Stimulated activated CD4-positive, alpha-beta T cell treated with anti-CD3 and anti-CD28 coated beads, Interleukin-12 subunit alpha, Interleukin-12 subunit beta, amount 100 ng/mL, for 24 hours (primary cell): ENCODE results near the gene MBP.

Experiments used
- DNase-seq, 2 experiments: peaks; one replicate each; pipeline ENCODE4 v3.0.0-alpha.2; 2020; ENCODE audit warnings: low read depth in 2 of 2

MBP gene

DNA sequence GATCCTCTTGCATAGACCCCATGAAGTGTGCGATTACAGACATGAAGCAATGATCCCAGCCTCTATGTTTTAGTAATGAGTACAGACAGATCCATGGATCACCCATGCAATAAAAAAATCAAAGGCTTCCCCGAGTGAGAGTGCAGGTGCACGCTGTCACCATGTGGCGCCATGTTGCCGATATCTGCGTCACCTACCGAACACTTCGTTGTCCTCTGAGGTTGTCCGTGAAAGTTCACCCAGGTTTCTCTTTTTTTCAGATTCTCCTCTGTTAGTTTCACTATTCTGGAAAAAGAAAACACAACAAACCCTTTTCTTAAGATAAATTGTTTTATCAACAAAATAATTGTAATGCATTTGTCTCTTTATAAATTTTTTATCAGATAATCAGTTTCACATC is 66.5 kb downstream of the MBP start:
- DNase-seq = no peak

DNA sequence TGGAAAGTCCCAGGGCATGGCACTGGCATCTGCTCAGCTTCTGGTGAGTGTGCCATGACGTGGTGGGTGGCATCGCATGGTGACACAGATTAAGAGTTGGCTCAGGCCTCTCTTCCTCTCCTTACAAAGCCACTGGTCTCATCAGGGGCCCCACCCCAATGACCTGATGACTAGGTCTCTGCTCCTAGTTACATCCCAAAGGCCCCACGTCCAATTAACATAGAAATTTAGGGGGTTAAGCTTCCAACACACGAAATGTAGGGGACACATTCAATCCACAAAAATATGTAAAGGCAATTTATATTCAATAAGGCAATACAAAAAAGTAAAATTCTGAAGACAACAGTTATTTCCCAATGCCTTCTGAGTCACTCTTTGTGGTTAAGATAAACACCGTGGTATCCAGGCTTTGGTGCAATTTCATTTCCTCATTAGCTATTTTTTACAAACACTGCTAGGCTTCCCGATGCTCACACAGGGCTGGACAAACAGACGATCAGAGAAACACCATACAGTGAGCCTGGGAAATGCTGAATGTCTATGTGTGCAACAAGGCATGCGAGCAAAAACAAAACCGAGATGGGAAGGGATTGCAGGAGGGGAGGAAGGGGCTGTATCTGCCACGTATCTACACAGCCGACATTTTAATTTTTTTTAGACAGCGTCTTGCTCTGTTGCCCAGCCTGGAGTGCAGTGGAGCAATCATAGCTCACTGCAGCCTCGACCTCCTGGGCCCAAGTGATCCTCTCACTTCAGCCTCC is 67.2 kb downstream of the MBP start:
- no peak for DNase-seq

DNA sequence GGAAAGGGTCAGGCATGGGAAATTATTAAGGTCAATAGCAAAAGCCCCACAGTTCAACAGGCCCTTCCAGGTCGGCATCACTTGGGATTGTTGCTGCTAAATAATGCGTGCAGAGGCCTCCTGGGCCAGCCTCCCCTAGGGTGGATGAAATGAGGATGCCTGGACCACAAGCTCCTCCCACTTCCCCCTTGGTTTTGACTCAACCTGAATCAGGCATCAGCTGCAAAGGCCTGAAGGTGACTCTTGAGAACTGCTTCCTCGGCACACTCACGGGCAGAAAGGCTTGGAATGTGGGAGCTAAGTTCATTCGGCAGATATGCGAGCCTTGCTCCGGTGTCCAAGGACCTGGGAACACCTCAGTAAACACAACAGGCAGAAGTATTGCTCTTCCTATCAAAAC is 69.3 kb downstream of the MBP start:
- DNase-seq = peak; percentile 46 to 79

DNA sequence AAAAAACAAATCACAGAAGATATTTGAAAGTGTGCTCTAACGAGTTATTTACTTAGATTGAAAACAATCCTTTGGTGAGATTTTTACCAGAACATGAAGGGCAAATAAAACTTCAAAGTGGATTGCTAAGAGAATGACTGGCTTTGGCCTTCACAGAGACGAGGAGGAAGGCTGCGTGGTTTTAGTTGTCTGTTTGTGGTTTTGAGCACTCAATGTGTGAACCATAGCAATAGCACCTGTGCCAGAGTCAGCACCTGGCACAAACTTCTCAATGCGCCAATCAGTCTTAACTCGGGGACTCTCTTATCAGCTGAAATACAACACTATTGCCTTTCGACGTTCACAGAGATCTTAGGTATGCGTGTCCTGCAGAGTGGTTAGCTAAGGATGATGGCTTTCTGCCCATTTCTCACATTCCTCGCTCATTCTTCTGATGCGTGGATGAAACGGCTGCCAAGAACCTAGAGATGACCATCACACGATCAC is 70.0 kb downstream of the MBP start:
- DNase-seq = peak in 1 of 2 experiments; percentile 43

DNA sequence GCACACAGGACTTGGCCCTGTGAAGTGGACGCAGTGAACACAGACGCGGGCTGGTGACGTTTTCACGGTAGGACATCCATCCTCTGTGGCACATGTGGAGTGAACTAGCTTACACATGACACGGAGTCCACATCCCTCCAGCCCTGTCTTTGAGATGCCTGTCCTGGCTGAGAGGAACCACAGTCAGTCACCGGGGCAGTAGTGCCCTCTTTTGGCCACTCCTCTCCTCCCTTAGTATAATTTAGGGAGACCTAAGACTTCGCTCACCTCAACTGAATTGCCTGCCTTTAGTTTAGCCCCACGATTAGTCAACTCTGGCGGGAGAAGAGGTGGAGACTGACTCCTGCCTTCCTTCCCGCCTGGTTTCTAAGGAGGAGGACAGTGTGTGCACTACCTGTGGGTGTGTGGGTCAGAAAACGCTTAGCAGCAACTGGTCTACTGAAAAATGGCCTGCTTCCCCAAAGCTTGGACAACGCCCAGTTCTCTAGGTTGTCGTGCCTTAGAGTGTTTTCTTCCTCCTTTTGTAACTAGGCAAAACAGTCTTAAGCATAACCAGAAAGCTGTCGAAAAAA is 70.6 kb downstream of the MBP start:
- no peak for DNase-seq

DNA sequence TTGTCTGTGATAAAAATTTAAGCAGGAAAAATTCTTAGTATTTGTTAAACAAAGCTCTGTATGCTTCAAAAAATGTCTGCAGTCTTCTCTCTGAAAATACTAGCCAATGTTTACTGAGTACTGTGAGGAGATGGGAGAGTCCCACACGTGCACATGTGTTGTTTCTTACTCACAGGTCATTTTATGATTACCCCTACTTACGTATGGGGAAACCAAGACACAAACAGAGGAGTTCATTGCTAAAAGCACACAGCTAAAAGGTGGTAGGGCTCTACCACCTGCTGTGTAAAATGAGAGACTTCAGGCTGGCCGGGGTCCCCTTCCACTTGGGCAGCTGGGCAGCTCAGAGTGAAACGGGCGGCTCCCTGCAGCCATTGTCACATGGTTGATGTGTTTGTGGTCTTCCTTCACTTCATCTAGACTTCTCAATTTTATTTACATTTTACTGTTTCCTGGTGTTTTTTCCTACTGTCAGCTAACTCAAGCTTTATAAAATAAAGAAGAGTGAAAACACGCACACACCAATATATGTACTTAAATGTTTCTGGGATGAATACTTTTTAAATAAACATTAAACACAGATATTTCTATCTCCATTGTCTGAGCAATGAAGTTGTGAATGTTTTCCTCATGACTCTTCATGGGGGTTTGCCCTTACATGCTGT is 71.2 kb downstream of the MBP start:
- no peak for DNase-seq

DNA sequence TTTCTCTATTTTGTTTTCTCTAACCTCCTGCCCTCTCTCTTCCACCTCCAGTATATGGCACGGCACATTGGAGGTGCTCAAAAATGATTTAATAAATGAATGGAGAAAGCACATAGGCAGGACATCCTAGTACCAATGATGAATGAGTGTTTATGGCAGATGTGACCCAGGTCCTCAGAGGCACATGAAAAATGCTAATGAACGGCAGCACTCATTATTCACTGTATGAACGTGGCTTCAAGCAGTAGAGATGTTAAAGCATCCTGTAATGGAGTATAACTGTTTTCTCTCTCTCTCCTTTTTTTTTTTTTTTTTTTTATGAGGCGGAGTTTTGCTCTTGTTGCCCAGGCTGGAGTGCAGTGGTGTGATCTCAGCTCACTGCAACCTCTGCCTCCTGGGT is 72.4 kb downstream of the MBP start:
- DNase-seq = no peak

DNA sequence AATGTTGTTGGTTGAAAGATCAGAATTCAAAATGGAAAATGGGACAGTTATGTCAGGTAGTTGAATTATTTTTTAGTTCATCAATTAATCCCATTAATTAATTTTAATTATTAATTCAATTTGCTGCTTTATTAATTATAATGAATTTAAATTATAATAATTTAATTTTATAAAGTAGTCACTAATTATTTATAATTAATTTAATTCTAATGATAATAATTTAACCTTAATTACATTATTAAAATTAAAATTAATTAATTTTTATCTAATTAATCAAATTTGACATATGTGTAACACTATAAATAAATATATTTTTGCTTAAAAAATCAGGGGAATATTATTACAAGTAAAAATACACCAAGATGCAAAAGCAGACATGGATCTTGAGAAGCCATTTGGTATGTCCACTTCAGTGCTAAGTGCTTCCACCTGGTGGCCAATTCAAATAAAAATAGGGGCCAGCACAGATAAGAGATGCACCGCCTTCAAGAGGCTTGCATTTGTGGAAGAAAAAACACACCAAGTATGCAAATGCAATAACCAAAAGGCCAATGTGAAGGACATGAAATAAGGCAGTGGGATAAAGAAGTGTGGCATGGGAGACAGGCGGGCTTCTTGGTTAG is 73.2 kb downstream of the MBP start:
- DNase-seq = no peak

DNA sequence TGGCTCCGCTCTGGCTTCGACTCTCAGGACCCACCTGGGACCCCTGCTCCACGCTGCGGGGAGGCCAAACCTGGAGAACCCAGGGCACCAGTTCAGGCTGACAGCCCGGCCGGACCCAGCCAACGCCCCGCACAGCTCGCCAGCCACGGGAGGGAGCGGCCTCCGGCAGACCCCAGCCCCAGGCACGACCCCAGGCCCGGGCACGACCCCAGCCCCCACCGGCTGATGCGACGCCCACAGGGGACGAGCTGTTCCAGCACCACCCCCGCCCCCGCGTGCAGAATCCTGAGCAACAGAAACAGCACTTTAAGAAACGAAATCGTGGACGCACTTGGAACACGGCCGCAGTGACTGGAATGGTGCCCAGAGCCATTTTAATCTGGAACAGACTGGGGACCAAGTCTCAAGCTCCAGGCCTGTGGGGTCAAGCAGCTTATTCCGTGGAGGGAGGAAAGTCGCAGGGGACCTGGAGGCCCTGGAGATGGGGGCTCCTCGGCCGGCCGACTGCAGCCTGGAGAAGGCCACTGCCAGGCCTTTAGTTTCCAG is 74.2 kb downstream of the MBP start:
- no peak for DNase-seq

DNA sequence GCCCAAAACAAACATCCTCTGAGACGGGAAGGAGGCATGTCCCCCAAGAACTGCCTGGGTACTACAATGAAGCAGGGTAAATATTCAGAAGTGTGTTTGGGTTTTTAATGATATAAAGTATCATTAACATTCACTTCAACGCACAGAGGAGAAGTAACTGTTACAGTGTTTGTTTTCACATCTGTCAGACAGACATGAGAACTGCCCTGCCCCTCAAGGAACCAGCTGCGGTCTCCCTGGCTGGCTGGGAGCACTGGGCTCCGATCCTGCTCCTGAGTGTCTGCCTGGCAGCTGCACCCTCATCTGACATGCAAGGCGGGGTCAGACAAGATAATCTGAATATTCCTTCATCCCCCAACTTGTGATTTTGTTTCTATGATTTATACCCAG is 75.6 kb downstream of the MBP start:
- no peak for DNase-seq

DNA sequence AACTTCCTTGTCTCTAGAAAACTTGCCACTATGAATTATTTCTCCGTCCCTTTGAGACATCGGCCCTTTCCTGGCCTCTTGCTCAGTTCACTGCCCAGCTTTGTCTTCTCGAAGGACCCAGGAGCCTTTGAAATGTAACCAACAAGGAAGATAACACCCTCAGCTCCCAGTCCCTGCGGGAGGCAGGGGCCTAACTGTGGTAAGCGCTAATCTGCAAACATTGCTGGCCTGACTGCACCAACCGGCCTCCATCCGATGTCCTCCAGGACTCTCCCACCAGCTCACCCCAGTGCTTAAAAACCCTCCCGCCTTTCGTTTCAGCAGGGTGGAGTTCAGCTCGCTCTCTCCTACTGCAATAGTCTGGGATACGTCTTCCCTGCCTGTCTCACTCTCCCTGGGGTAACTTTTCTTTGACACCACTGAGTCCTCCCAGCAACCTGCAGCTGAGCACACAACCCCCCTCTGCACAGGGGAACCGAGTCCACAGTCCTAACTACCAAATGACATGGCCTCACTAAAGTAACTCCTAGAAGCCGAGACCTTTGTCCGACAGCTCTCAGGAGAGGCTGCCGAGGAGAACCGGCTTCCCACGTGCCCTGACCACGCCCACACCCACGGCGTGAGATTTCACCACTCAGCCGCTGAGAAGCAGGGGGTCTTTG is 76.1 kb downstream of the MBP start:
- DNase-seq = no peak

DNA sequence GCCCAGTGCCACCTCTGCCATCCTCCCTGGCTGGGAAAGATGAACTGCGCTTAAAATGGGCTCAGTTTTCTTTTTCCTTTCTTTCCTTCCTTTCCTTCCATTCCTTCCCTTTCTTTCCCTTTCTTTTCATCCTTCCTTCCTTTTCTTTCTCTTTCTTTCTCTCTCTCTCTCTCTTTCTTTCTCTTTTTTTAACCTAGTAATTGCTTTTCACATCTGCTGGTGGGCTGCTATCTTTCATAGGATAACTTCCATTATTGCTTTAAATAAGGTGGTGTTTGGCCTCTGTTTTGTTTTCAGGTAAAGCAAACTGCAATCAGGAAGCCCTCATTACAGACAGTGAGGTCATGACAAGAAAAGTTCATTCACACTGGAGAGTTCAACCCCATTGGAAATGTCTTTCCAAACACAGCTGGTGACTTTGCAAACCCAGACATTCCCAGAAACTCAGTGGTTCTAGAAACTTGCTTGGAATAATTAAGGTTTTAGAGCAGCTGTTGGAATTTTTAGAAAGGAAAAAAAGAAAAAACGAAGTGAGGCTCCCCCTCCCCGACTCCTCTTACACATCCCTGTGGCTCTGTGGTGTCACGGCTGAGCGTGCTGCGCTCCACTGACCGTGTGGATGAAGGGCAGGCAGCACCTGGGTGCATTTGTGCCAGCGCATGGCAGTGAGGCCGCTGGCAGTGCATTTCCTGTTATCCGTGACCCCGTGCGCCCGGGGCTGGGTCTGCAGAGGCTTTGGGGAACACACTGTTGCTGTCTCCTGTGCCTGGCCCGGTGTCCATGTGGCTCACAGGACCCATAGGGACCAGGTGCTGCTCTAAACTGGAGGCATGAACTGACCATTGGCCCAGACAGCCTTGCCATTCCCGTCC is 76.9 kb downstream of the MBP start:
- no peak for DNase-seq

DNA sequence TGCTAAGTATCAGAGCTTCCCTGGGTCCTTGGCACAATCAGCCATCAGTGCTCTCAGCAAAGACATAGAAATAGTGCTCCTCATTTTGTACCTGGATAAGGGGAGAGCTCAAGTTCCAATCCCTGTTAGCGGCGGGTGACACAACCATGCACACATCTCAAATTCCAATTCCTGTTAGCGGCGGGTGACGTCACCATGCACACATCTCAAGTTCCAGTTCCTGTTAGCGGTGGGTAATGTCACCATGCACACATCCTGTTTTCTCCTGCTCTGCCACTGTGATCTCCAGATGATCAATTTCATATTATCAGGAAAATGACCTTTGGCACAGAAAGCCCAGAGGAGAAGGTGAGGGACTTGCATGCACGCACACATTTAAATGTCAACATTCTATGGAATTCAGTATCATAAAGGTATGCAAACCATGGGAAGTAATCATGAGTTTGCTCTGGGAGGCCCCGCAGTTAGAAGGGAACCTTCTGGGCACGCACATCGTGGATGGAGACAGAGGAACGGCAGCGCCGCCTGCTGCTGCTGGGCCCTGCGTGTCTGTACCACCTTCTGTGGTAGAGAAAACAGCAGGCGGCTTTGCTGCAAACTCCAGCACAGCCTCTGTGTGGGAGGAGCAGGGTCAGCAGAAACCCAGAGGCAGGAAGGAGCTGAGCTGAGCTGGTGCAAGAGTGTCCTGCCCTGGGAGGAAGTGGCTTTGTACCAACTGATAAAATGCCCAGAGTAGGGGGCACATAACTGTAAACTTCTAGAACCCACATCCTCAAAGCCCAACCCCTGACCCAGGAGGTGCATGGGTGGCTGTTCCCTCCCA is 77.8 kb downstream of the MBP start:
- peak; percentile 59 to 66 for DNase-seq

DNA sequence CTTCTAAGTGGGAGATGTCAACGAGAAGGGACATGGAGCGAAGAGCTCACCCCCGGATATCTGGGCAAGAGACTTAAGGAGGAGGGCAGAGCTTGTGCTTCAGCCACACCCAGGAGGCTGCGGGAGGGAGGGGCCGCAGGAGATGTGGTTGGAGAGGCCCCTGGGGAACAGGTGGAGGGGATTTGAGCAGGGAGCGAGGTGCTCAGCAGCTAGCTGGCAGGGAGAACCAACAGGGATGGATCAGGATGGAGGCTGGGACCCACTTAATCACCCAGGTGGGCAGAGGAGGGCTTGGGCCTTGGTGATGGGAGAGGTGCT is 78.3 kb downstream of the MBP start:
- peak in 1 of 2 experiments; percentile 29 for DNase-seq

DNA sequence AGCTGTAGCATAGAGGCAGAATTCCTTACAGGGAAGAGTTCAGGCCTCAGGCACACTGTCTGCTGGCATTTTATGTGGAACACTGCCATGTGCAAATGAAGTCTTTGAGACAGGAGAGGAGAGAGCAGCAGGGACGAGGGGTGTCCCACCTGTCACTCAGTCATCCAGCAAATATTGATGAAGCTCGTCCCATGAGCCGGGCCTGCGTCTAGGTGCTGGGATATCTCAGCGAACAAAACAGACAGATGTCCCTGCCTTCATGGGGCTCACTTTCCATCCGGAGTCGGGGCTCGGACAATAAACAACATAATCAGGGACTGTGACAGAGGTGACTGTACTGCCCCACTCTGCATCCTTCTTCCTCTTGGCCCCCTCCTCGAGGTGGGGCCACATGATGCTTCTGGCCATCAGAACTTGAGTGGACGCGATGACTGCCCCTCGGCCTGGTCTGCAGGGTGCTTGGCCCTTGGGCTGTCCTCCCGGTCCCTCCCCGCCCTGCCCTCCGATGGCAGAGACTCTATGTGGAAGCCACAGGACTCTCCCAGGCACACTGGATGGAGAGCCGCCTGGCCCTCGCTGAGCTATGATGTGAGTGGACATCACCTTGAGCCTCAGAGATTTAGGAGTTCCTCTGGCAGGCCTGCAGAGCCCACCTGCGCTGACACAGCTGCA is 78.8 kb downstream of the MBP start:
- no peak for DNase-seq

DNA sequence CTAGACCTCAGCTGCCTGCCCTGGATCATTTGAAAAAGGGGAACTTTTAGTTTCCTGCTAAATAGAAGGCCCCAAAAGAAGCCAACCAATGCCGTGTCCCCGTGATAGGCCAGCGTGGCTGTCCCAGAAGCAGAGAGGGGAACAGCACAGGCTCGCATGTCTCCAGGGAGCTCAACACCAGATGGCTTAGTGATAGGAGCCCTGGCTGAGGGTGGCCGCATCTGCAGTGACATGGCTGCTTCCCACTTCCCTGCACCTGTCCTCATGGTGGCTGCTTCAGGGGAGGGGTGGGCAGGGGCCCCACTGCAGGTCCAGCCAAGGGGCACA is 79.6 kb downstream of the MBP start:
- DNase-seq = no peak

DNA sequence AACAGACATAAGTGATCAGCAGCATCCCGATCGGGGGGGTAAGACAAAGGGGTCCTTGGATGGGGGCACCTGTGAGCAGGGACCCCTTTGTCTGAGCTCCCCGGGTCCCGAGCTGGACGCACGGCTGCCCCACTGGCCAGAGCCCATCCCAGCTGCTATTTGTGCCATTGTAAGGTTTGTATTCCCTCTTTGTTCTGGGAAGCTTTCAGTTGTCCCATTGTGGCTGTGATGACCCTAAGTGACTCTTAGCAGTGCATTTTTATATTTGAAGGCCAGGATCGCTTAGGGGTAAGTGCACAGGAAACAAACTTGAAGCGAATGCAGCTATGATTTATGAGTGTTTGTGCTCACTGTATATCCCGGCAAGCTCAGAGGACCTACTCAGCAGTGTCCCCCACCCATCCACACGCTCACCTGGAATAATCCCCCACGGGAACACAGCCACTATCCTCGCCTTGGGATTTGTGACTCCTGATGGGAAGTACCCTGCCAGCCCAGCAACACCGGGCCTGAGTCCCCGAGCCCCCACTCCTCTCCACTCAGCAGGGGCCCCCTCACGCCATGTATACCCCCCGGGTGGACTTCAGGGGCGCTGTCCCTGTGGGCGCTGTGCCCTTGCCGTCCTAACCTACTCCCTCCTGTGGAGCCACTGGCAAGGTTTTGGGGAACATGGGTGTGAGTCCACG is 80.1 kb downstream of the MBP start:
- no peak for DNase-seq

DNA sequence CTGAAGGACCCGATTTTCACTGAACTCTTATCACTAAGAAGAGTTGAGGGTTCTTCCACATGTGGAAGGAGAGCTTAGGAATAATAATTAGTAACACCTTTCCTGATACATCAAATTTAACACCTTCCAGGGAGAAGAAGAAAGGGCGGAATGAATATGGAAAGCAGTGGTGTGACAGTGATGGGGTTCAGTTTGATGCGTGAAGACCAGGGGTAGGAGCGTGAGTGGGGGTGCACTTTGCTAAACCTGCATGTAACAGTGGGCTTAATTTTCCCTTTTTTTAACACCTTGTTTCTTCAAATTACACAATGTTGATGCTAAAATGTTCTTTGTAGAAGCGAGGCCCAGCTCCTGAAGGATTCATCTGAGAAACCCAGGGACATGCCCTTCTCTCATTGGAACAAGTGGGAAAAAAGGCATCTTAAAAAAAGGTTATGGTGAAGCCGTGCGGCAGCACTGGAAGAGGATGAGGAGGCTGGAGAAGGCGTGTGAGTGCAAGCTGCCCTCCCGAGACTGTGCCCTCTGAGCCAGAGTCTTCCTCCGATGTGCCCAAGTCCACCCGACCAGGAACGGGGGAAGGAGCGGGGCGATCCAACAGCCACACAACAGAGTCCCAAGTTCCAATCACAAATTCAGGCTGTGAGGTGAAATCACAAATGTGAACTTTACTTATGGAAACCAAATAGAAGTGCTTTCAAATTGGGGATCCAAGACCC is 80.8 kb downstream of the MBP start:
- DNase-seq = no peak
